ENCODE results near the gene FTH1.
A peak's percentile ranks its signal among the peaks of the same experiment; 100 is the strongest.

The FTH1 gene

DNA sequence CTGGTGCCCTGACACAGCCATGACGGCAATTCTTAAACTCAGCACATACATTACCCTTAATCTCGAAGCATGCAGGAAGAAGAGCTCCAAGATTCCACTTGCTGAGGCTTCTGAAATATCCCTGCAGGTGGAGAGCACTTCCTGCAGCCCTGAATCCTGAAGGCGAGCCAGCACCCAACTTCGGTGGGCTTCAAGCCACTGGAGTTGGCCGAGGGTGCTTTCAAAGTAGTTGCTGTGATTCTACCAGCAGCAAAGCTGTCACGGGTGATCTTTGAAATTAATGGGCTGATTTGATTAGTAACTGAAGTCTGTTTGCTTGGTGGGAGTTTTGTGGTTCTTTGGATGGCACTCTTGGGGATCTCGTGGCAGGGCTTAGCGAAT, 9.0 kb upstream of the FTH1 start:
- no peak for TF ChIP-seq CTCF (conservative IDR thresholded peaks at IDR 0.05)
- no peak overlapping the region for H3K27ac ChIP-seq

GRCh38 chr11:61975638-61976419, 8.4 kb upstream of the FTH1 start:
- H3K27ac ChIP-seq = peak overlapping the region; percentile 5; the same call in 1 of the 2 replicates
- TF ChIP-seq CTCF (conservative IDR thresholded peaks at IDR 0.05) = no peak

DNA sequence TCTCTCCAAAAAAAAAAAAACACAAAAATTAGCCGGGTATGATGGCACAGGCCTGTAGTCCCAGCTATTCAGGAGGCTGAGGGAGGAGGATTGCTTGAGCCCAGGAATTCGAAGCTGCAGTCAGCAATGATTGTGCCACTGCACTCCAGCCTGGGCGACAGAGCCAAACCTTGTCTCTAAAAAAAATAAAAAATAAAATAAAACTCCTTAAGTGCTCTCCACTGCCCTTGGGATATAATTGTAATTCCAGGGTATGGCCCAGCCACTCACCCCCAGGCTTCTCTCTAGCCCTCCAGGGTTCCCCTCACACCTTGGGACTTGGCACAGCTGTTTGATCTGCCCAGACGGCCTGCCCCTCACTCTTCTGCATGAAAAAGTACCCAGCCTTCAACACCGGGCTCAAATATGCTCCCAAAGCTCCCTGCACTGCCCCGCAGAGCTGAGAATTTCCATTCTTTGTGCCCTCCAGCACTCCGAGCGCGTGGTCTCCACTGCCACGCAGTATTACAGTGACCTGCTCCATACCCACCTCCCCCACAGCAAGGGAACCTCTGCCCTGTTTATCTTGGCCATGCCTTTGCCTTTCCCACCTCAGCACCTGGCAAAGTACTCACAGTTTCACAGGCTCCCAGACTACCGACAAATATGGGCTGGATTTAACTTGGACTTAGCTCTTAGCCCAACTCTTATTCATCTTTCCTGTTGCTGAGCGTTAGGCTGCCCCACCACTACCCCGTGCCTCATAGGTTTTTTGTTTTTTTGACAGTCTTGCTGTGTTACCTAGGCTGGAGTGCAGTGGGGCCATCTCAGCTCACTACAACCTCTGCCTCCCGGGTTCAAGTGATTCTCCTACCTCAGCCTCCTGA, 7.6 kb upstream of the FTH1 start:
- TF ChIP-seq CTCF (conservative IDR thresholded peaks at IDR 0.05) = no peak
- peak overlapping the region; percentile 5; the same call in 1 of the 2 replicates for H3K27ac ChIP-seq

DNA sequence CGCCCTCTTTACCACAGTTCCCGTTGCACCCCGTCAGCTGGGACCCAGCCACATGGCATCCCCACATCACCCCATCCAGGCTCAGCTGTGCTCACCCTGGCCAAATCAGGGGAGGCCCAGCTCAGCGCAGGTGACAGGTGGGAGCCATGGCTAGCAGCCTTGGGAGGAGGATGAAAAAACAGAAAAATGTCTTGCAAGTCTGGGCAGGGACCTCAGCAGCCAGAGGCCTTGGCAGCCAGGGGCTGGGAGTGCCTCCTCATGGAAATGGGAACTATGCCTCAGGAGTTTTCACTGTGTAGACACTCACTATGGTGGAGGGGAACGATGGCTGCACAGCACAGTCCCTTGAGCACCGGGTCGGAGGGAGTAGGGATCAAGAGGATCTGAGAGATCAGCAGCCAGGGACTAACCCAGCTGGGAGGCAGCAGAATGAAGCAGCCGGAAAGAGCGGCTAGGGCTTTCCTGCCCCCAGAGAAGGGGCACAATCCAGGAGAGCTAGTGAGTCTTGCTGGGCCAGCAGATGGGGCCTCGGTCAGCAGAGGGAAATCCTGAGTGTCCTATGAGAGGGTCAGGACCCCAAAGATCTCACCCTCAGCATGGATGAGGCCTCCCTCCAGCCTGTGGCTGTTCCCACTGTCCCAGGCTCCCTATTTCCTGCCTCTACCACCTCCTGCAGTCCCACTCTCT, 6.2 kb upstream of the FTH1 start:
- H3K27ac ChIP-seq = peak overlapping the region; percentile 69
- no peak for TF ChIP-seq CTCF (conservative IDR thresholded peaks at IDR 0.05)

- peak overlapping the region; percentile 69 for H3K27ac ChIP-seq
- TF ChIP-seq CTCF (conservative IDR thresholded peaks at IDR 0.05) = no peak
Measured at GRCh38 chr11:61972672-61973475, 5.4 kb upstream of the FTH1 start.

GRCh38 chr11:61972112-61972671, 4.8 kb upstream of the FTH1 start:
- H3K27ac ChIP-seq = peak overlapping the region; percentile 69
- no peak for TF ChIP-seq CTCF (conservative IDR thresholded peaks at IDR 0.05)

Data from VCaP (cell line).